HG03064 (cell line): ENCODE results near the gene CTAGE6.
"Not testable (repeated sequence)": the region's sequence is repeated elsewhere in the genome, so short reads cannot be mapped to it uniquely, and the experiment has no call there.

ENCODE experiments used
- ATAC-seq: cut with Tn5 transposase; IDR thresholded peaks from one replicate; pipeline ENCODE4 v1.9.1; 2021; ENCODE audit warnings: low read depth; ENCODE audit not compliant: unreplicated experiment

Gene CTAGE6

GRCh38 chr7:143757596-143757995 is at the start of gene CTAGE6:
CTAGE6 (minus strand) TSS chr7:143757696; CDS start chr7:143757658, 38 bp downstream.
- not testable (repeated sequence) for ATAC-seq

GRCh38 chr7:143806664-143807071 is 49.2 kb upstream of the CTAGE6 start:
- not testable (repeated sequence) for ATAC-seq

- not testable (repeated sequence) for ATAC-seq
Measured at GRCh38 chr7:143797896-143798290, 40.4 kb upstream of the CTAGE6 start.

GRCh38 chr7:143797119-143797895 is 39.8 kb upstream of the CTAGE6 start:
- not testable (repeated sequence) for ATAC-seq

GRCh38 chr7:143795653-143796052 is 38.2 kb upstream of the CTAGE6 start:
- ATAC-seq = not testable (repeated sequence)

GRCh38 chr7:143792633-143793032 is 35.1 kb upstream of the CTAGE6 start:
- not testable (repeated sequence) for ATAC-seq

- not testable (repeated sequence) for ATAC-seq
Measured at GRCh38 chr7:143785415-143786182, 28.1 kb upstream of the CTAGE6 start.

- ATAC-seq = not testable (repeated sequence)
Measured at GRCh38 chr7:143779591-143779990, 22.1 kb upstream of the CTAGE6 start.

GRCh38 chr7:143772738-143773468 is 15.4 kb upstream of the CTAGE6 start:
- not testable (repeated sequence) for ATAC-seq

GRCh38 chr7:143767531-143767930 is 10.0 kb upstream of the CTAGE6 start:
- ATAC-seq = not testable (repeated sequence)

- not testable (repeated sequence) for ATAC-seq
Measured at GRCh38 chr7:143765678-143766077, 8.2 kb upstream of the CTAGE6 start.

GRCh38 chr7:143763065-143763464 is 5.6 kb upstream of the CTAGE6 start:
- not testable (repeated sequence) for ATAC-seq

- not testable (repeated sequence) for ATAC-seq
Measured at GRCh38 chr7:143745340-143745739, 12.2 kb downstream of the CTAGE6 start.

GRCh38 chr7:143737037-143737819 is 20.3 kb downstream of the CTAGE6 start:
- ATAC-seq = not testable (repeated sequence)

GRCh38 chr7:143735962-143736361 is 21.5 kb downstream of the CTAGE6 start:
- no peak for ATAC-seq

- no peak for ATAC-seq
Measured at GRCh38 chr7:143733876-143734275, 23.6 kb downstream of the CTAGE6 start.

- no peak for ATAC-seq
Measured at GRCh38 chr7:143728333-143728862, 29.1 kb downstream of the CTAGE6 start.

- ATAC-seq = not testable (repeated sequence)
Measured at GRCh38 chr7:143727561-143727960, 29.9 kb downstream of the CTAGE6 start.

- ATAC-seq = not testable (repeated sequence)
Measured at GRCh38 chr7:143726143-143726542, 31.4 kb downstream of the CTAGE6 start.

GRCh38 chr7:143720335-143720734 is 37.2 kb downstream of the CTAGE6 start:
- ATAC-seq = not testable (repeated sequence)
